Ramos (cell line): ENCODE results near the gene KREMEN2.

ENCODE experiments used
- in situ Hi-C: fragments of 300-500 bp; cut with MboI; formaldehyde crosslinking; loops from one replicate; pipeline ENCODE4 v1.14.3; 2022; ENCODE audit warnings: low sequenced_read_pairs; ENCODE audit not compliant: unreplicated experiment

KREMEN2 gene

GRCh38 chr16:2976201-2976600 is 12.1 kb downstream of the KREMEN2 start:
- in situ Hi-C loops, result no loop called here

DNA sequence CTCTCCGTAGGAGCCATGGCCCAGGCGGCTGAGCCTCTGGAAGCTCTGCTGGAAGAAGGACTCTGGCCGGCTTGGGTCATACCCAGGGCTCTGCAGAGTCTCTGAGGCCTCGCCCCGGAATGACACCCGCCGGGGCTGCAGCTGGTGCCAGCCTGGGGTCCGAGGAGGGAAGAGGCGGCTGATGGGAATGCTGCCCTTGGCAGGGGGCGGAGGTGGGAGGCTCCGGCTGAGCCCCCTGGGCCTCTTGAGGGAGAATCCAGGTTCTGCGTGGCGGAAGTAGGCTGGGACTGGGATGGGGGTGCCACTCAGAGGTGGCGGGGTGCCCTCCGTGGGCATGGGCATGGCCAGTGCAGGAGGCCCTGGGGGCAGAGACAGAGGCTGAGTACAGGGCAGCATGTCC is 12.6 kb downstream of the KREMEN2 start:
- in situ Hi-C loops, result no loop called here

GRCh38 chr16:2977440-2977839 is 13.4 kb downstream of the KREMEN2 start:
- in situ Hi-C loops, result no loop called here

DNA sequence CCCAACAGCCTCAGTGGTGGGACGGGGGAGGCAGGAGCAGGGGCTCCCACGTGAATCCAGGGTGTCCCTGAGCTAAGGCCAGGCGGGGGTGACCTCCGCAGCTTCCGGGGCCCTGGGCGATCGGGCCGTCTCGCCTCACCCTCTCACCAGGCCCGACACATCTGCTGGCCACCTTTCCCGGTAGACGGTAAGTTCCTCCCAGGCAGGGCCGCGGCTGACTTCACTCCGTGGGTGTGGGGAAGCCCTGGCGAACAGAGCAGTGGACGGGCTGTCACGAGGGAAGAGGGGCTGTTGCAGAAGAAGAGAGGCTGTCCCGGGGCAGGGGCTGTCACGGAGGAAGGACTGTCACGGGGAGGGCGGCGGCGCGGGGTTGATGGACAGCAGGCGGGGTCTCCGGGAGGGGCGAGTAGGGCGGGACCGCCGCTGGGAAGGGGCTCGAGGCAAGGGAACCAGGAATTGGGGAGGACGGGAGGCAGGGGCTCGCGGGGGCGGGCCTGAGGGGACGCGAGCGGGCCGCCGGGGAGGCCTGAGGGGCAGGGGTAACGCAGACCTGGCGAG is 15.7 kb downstream of the KREMEN2 start:
- in situ Hi-C loops, result no loop called here

- in situ Hi-C loops, result no loop called here
Measured at GRCh38 chr16:2980227-2981176, 16.4 kb downstream of the KREMEN2 start, which contains the start of gene PKMYT1. PKMYT1 (minus strand) TSS chr16:2980446; CDS start chr16:2979657, 789 bp downstream.

GRCh38 chr16:2981177-2981898 is 17.3 kb downstream of the KREMEN2 start:
- in situ Hi-C loops, result no loop called here

- in situ Hi-C loops, result no loop called here
Measured at GRCh38 chr16:2981899-2982250, 17.8 kb downstream of the KREMEN2 start.

DNA sequence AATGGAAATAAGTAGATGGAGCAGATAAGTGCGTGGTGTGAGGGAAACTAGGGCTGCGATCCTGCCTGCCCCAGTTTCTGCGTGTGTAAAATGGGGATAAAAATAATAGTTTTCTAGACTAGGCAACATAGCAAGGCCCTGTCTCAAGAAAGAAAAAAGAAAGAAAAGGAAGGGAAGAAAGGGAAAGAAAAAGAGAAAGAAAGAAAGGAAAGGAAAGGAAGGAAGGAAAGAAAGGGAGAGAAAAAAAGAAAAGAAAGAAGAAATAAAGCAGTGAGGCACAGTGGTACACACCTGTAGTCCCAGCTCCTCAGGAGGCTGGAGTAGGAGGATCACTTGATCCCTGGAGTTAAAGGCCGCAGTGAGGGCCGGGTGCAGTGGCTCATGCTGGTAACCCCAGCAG is 18.3 kb downstream of the KREMEN2 start:
- in situ Hi-C loops, result no loop called here

DNA sequence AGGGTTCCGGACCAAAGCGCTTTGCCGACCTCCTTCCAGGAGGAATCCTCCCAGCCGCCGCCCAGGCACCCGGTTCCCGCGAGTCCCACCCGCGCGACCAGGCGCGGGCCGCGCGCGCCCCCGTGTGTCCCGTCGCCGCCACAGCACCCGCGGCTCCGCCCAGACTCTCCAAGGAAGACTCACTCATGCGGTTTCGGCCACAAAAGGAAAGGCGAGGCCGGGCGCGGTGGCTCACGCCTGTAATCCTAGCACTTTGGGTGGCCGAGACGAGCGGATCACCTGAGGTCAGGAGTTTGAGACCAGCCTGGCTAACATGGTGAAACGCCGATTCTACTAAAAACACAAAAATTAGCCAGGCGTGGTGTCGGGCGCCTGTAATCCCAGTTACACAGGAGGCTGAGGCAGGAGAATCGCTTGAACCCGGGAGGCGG is 19.6 kb downstream of the KREMEN2 start:
- in situ Hi-C loops, result no loop called here

- in situ Hi-C loops, result no loop called here
Measured at GRCh38 chr16:2985462-2985861, 21.4 kb downstream of the KREMEN2 start.

DNA sequence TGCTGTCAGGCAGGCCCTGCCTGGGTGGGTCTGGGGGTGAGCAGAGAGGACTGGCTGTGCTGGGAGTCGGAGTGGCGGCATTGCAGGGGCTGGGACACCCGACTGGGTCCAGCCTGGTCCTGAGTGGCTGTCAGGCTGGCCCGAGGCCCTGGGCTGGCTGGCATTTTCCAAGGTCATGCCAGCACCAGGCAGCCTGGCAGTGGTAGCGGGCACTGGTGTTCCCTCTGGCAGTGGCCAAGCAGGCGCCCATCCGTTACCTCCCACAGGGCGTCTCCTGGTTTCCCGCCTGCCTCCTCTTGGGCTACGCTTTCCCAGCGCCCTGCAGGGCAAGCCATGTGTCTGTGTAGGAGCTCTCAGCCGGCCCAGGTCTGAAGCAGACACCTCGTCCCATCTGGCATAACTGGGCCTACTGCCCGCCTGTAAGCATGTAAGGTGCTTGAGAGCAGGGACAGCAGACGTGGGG is 21.8 kb downstream of the KREMEN2 start:
- in situ Hi-C loops, result no loop called here

- in situ Hi-C loops, result no loop called here
Measured at GRCh38 chr16:2986623-2987188, 22.6 kb downstream of the KREMEN2 start.

GRCh38 chr16:2987286-2987685 is 23.2 kb downstream of the KREMEN2 start:
- in situ Hi-C loops, result no loop called here

DNA sequence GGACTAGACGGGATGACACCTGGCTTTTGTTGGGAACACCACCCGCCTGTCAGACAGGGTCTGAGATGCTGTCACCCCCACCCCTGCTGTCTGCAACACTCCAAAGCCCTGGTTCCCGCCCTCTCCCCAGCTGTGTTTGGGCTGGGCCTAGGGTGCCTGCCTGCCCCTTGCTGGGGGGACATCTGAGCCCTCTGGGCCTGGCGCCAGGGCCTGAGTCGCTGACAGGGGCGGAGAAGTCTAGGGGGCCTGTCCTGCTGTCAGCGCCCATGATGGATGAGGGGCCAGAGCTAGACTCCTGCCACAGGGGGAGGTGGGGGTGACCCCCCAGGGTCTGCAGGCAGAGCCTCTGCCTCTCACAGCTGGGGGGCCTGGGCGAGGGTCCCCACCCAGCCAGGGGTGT is 23.8 kb downstream of the KREMEN2 start:
- in situ Hi-C loops, result no loop called here

- in situ Hi-C loops, result no loop called here
Measured at GRCh38 chr16:2988590-2989099, 24.6 kb downstream of the KREMEN2 start.

GRCh38 chr16:2990891-2991290 is 26.8 kb downstream of the KREMEN2 start:
- in situ Hi-C loops, result no loop called here

- in situ Hi-C loops, result no loop called here
Measured at GRCh38 chr16:2991566-2992261, 27.6 kb downstream of the KREMEN2 start.

DNA sequence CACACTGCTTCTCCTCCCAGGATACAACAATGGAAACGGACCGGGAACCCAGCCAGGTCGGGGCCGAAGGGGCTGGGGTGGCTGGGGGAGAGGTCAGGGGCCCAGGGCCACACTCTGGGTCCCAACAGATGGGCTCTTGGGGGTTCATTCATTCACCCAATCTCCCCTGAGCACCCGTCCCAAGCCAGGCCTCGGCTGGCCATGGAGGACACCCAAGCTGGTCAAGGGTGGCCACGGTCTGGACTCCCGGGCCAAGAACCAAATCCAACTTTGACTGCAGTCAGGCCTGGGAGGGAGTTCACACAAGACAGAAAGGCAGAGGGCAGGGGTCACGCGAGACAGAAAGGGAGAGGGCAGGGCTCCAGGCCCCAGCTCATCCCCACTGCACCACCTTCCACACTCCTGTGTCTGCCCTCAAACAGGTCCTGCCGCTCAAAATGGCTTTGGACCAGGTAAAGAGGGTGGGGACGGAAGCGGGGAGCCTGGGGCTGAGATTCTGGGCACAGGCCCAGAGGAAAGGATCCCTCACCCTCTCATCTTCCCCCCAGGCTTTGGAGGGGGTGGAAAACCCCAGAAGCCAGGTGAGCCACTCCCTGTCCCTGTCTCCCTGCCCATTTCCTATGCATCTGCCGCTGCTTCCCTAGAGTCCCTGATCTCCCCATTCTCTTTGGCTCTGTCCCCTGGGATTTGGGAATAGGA is 28.5 kb downstream of the KREMEN2 start:
- in situ Hi-C loops, result no loop called here

DNA sequence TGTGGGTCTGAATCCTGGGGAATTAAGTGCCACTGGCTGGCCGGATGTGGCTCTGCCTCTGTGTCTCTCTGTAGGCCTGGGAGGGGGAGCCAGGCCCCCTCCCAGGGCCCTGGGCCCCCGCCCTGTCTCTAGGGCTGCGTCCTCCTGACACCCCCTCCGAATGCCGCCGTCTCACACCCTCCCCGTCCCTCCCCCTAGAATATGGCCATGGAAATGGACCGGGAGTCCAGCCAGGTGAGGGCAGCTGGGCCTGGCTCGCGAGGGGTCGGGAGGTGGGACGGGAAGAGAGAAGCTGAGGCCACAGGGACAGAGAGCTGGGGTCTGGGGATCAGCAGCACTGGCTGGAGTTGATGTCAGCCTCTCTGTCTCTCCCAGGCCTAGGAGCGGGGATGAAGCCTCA is 32.2 kb downstream of the KREMEN2 start:
- in situ Hi-C loops, result no loop called here
